ENCODE measurements around the gene ATP6V1F.
A peak's percentile ranks its signal among the peaks of the same experiment; 100 is the strongest.

ATP6V1F gene

GRCh38 chr7:128863433-128863989 is 855 bp downstream of the ATP6V1F start:
- DNase-seq (ENCODE audit: low read depth, low spot score), result peak; percentile 69
- H3K4me3 ChIP-seq (ENCODE audit: low read depth, low read length), result peak overlapping the region; percentile 72
- in situ Hi-C loops (cut with HindIII; ENCODE audit: low sequenced_read_pairs), result no loop called here
- peak; percentile 65 for TF ChIP-seq CTCF (IDR thresholded peaks at IDR 0.05; ENCODE audit: low read depth, low read length)

- no peak overlapping the region for H3K4me3 ChIP-seq (ENCODE audit: low read depth, low read length)
- in situ Hi-C loops (cut with HindIII; ENCODE audit: low sequenced_read_pairs), result no loop called here
- DNase-seq (ENCODE audit: low read depth, low spot score), result no peak
- TF ChIP-seq CTCF (IDR thresholded peaks at IDR 0.05; ENCODE audit: low read depth, low read length), result no peak
Measured at GRCh38 chr7:128865303-128865702, 2.6 kb downstream of the ATP6V1F start.

GRCh38 chr7:128865996-128866877 is 3.6 kb downstream of the ATP6V1F start:
- in situ Hi-C loops (cut with HindIII; ENCODE audit: low sequenced_read_pairs), result no loop called here
- no peak overlapping the region for H3K4me3 ChIP-seq (ENCODE audit: low read depth, low read length)
- no peak for DNase-seq (ENCODE audit: low read depth, low spot score)
- no peak for TF ChIP-seq CTCF (IDR thresholded peaks at IDR 0.05; ENCODE audit: low read depth, low read length)

- H3K4me3 ChIP-seq (ENCODE audit: low read depth, low read length), result no peak overlapping the region
- in situ Hi-C loops (cut with HindIII; ENCODE audit: low sequenced_read_pairs), result no loop called here
- TF ChIP-seq CTCF (IDR thresholded peaks at IDR 0.05; ENCODE audit: low read depth, low read length), result no peak
- no peak for DNase-seq (ENCODE audit: low read depth, low spot score)
Measured at GRCh38 chr7:128867241-128867640, 4.6 kb downstream of the ATP6V1F start.

- H3K4me3 ChIP-seq (ENCODE audit: low read depth, low read length), result no peak overlapping the region
- in situ Hi-C loops (cut with HindIII; ENCODE audit: low sequenced_read_pairs), result no loop called here
- no peak for TF ChIP-seq CTCF (IDR thresholded peaks at IDR 0.05; ENCODE audit: low read depth, low read length)
- DNase-seq (ENCODE audit: low read depth, low spot score), result no peak
Measured at GRCh38 chr7:128867842-128868623, 5.4 kb downstream of the ATP6V1F start.

- TF ChIP-seq CTCF (IDR thresholded peaks at IDR 0.05; ENCODE audit: low read depth, low read length), result no peak
- in situ Hi-C loops (cut with HindIII; ENCODE audit: low sequenced_read_pairs), result no loop called here
- DNase-seq (ENCODE audit: low read depth, low spot score), result no peak
- H3K4me3 ChIP-seq (ENCODE audit: low read depth, low read length), result no peak overlapping the region
Measured at GRCh38 chr7:128868624-128869137, 6.0 kb downstream of the ATP6V1F start.
